Psoas muscle (tissue), 8 donors: ENCODE results near the gene RAB8A. TPM values are rescaled to one million over a fixed set of nuclear protein-coding genes. Genes with fewer than 3 reads are reported as not detected.

Source experiments
- ATAC-seq, 4 donors: fragments of 200-7000 bp; cut with Tn5 transposase; one replicate each; pipeline ENCODE4 v1.9.1; 2020; ENCODE audit warnings: moderate library complexity in 3 of 4, mild to moderate bottlenecking in 2 of 4
- DNase-seq, 2 donors: peaks; one replicate each; pipeline ENCODE4 v3.0.0-alpha.2; 2020
- H3K27ac ChIP-seq: fragments of 200-600 bp; one replicate; pipeline ENCODE4 v1.8.0; 2022
- H3K27me3 ChIP-seq, 3 donors: fragments of 200-600 bp in 1 of 3; one replicate each; pipeline versions ENCODE4 v1.6.1 to v1.8.0; 2013 to 2022; ENCODE audit warnings: low read length in 2 of 3, mild to moderate bottlenecking in 2 of 3, moderate library complexity in 1 of 3; ENCODE audit not compliant: insufficient read depth in 3 of 3
- H3K36me3 ChIP-seq, 2 donors: fragments of 200-600 bp in 1 of 2; one replicate each; pipeline versions ENCODE4 v1.6.1 to v1.8.0; 2013 to 2022; ENCODE audit warnings: low read depth in 1 of 2, mild to moderate bottlenecking in 1 of 2, moderate library complexity in 1 of 2; ENCODE audit not compliant: insufficient read depth in 1 of 2
- H3K4me1 ChIP-seq: fragments of 200-600 bp; one replicate; pipeline ENCODE4 v1.8.0; 2022
- H3K4me3 ChIP-seq: fragments of 200-600 bp; one replicate; pipeline ENCODE4 v1.8.0; 2022; ENCODE audit warnings: mild to moderate bottlenecking
- H3K9me3 ChIP-seq: fragments of 200-600 bp; one replicate; pipeline ENCODE4 v1.8.0; 2022
- WGBS, 3 donors: extraction: QIAGEN DNeasy Blood & Tissue Kit; methylation state at CpG; one replicate each; pipeline versions ENCODE4 v1.1.6 to v1.1.7; 2013; 5-methylcytosine and 5-hydroxymethylcytosine counted together
- intact Hi-C, 2 donors: fragments of 100-400 bp; cut with DNase I; formaldehyde crosslinking; loops; one replicate each; pipeline versions ENCODE4 v1.11.0 to v1.14.2; 2022
- polyA plus RNA-seq, 3 donors: library from polyadenylated mRNA; stranded (reverse); fragments of 200-250 nt; gene quantifications; one replicate each; pipeline ENCODE4 v1.2.3, GENCODE V29; 2013
- total RNA-seq, 4 donors: library from RNA; stranded (reverse); fragmentation: NEBNext Ultra II Directional in 2 of 4; extraction: Animal tissue kit (Norgen Biotek cat#: 25700) in 2 of 4; gene quantifications; one replicate each; pipeline versions ENCODE4 v1.2.1 to v1.2.4, GENCODE V29; 2021 to 2023
- TF ChIP-seq, protein P1 (sequence below): fragments of 200-600 bp; IDR thresholded peaks from one replicate; pipeline ENCODE4 v1.8.0; 2022; ENCODE audit warnings: antibody characterized with exemption
- donor health status: healthy with polysubstance abuse.
- donor health status: DM: no; HTN: no; CAD: no; lungs with moderate emphysema.
- donor health status: Bipolar disorder and iron deficiency.
- donor health status: healthy.
- donor health status: DM: yes; HTN: yes; CAD: no.
- donor health status: DM: no; HTN: no; CAD: no.
- donor health status: DM: no; HTN: no; CAD: no.
- donor health status: DM: yes; HTN: yes; CAD: no.

The RAB8A gene
- total and polyA plus RNA-seq, 7 donors = 7.1 to 13.0 (median 8.4) TPM

DNA sequence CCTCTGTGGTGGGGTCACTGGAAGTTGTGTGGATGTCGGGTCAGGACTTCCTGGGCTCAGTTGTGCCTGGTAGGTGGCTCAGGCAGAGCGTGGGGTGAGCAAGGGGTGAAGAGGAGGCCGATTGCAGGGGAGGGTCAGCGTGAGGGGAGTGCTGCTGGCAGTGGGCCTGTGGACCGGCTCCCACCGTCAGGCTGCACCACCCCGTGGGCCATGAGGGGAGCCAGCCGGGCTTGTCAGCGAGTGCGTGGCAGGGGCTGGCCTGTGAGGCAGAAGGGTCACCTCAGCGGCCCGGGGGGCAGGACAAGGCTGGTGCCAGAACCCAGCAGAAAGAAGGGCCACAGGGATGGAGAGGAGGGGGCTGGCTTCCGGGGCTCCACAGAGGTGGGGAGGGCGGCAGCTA lies 13.3 kb downstream of the RAB8A start:
- no peak overlapping the region for H3K4me3 ChIP-seq
- H3K27me3 ChIP-seq = no peaks in the 10 kb centered on the region
- 86 to 90% (median 89%) methylated on average over 14 of the region's 14 CpGs for WGBS, 3 donors
- H3K36me3 ChIP-seq = peaks cover 9 to 98% of the 10 kb centered on the region in 2 donors
- no peaks in the 10 kb centered on the region for H3K4me1 ChIP-seq
- intact Hi-C loops = no loop called here
- TF ChIP-seq, protein P1, sequence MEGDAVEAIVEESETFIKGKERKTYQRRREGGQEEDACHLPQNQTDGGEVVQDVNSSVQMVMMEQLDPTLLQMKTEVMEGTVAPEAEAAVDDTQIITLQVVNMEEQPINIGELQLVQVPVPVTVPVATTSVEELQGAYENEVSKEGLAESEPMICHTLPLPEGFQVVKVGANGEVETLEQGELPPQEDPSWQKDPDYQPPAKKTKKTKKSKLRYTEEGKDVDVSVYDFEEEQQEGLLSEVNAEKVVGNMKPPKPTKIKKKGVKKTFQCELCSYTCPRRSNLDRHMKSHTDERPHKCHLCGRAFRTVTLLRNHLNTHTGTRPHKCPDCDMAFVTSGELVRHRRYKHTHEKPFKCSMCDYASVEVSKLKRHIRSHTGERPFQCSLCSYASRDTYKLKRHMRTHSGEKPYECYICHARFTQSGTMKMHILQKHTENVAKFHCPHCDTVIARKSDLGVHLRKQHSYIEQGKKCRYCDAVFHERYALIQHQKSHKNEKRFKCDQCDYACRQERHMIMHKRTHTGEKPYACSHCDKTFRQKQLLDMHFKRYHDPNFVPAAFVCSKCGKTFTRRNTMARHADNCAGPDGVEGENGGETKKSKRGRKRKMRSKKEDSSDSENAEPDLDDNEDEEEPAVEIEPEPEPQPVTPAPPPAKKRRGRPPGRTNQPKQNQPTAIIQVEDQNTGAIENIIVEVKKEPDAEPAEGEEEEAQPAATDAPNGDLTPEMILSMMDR = no peak
- DNase-seq (no peak), ATAC-seq (no peak)
- no peak overlapping the region for H3K27ac ChIP-seq
- no peaks in the 10 kb centered on the region for H3K9me3 ChIP-seq

DNA sequence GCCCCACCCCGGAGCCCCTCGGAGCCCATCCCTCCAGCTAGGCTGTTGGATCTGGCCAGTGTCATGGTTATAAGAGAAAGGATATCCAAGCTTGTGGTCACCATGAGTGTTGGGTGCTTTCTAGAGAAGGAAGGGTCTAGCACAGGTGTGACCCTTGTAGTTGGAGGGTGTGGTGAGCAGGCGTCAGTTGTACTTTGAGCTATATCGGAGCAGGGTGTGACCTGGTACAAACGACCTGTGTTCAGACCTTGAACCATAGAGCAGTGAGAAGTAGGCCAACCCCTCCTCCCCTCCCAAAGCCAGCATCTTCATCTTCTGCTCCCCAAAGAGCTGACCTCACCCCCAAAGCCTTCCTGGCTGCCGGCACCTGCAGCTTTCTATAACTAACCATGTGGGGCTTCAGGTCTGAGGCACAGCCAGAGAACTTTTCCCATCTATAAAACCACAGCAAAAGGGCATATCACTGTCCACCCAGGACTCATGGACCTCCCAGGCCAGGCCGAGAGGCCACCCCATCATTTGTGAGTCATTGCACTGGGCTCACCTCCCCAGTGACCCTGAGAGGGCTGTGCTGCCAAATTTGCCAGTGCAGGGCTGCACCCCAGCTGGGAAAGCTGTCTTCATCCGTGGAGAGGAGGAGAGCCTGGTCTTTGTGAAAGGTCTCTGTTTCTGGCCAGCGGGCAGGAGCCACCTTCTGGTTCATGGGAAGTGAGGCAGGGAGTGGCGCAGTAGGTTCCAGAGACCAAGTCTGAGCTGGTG lies 14.2 kb downstream of the RAB8A start:
- no peak overlapping the region for H3K27ac ChIP-seq
- no peaks in the 10 kb centered on the region for H3K9me3 ChIP-seq
- no peaks in the 10 kb centered on the region for H3K27me3 ChIP-seq
- no peaks in the 10 kb centered on the region for H3K4me1 ChIP-seq
- WGBS, 3 donors = 78 to 79% (median 78%) methylated on average over 10 of the region's 10 CpGs
- H3K36me3 ChIP-seq = peaks cover 9 to 94% of the 10 kb centered on the region in 2 donors
- intact Hi-C loops = no loop called here
- ATAC-seq (no peak), DNase-seq (no peak)
- H3K4me3 ChIP-seq = no peak overlapping the region
- TF ChIP-seq, protein P1 = no peak

DNA sequence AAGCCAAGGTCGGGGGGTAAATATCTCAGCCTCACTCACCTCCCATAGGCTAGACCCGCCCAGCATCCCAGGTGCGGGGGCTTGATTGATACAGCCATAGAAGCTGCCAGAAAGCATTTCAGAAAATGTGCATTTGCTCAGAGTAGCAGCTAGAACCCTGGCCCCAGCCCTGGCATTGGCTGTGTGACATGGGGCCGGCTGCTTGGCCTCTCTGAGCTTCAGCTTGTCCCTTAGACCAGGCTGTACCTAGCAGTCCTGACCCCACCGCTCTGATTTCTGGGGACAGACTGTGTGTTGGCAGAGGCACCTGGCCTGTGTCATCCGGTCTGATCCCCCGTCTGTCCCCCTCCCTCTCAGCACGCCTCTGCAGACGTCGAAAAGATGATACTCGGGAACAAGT lies 15.4 kb downstream of the RAB8A start:
- no peak overlapping the region for H3K4me3 ChIP-seq
- 80 to 89% (median 85%) methylated on average over 11 of the region's 11 CpGs for WGBS, 3 donors
- ATAC-seq (no peak), DNase-seq (no peak)
- peaks cover 11 to 85% of the 10 kb centered on the region in 2 donors for H3K36me3 ChIP-seq
- no peaks in the 10 kb centered on the region for H3K9me3 ChIP-seq
- no peak overlapping the region for H3K27ac ChIP-seq
- H3K27me3 ChIP-seq = no peaks in the 10 kb centered on the region
- intact Hi-C loops = no loop called here
- TF ChIP-seq, protein P1 = no peak
- H3K4me1 ChIP-seq = no peaks in the 10 kb centered on the region

DNA sequence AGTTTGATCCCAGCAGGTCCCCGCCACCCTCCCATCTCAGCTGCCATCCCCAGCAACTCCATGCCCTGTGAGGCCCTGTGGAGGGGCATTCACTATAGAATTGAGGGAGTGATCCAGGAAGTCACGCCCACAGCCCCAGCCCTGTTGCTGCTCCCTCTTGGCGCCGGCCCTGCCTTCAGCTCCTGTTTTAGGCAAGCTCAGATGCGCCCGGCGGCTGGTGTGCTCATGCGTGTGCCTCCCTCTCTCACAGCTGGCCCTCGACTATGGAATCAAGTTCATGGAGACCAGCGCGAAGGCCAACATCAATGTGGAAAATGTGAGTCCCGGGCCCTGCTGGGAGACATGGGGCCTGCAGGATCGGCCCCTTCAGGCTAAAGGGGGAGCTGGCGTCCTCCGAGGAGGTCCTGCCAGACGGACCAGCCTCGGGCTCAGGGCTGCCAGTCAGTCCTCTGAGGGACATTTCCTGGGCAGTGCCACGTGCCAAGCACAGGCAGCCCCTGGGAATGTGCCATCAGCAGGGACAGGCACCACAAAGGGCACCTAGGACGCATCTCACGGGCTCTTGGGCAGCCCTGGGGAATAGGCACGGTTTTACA lies 16.2 kb downstream of the RAB8A start:
- ATAC-seq (no peak), DNase-seq (no peak)
- no peaks in the 10 kb centered on the region for H3K4me1 ChIP-seq
- TF ChIP-seq, protein P1 = no peak
- peaks cover 13 to 85% of the 10 kb centered on the region in 2 donors for H3K36me3 ChIP-seq
- intact Hi-C loops = no loop called here
- H3K9me3 ChIP-seq = no peaks in the 10 kb centered on the region
- no peaks in the 10 kb centered on the region for H3K27me3 ChIP-seq
- WGBS, 3 donors = 81 to 92% (median 88%) methylated on average over 21 of the region's 21 CpGs
- no peak overlapping the region for H3K27ac ChIP-seq
- H3K4me3 ChIP-seq = no peak overlapping the region
